Activated T-cell treated with anti-CD3 and anti-CD28 coated beads, Interleukin-2, amount 50 U/mL, for 24 hours (primary cell): Measurements from ENCODE around the gene CPA4.
"Not testable (repeated sequence)": the region's sequence is repeated elsewhere in the genome, so short reads cannot be mapped to it uniquely, and the experiment has no call there.

Experiments
- DNase-seq: peaks from one replicate; pipeline ENCODE4 v3.0.0-alpha.2; 2020
- H3K27ac Mint-ChIP-seq: 2 replicates; pipeline ENCODE4 v1.8.0; 2020; ENCODE audit warnings: mild to moderate bottlenecking, mixed read lengths
- H3K27me3 Mint-ChIP-seq: 2 replicates; pipeline ENCODE4 v1.8.0; 2020; ENCODE audit warnings: mixed read lengths
- H3K36me3 Mint-ChIP-seq: 2 replicates; pipeline ENCODE4 v1.8.0; 2020; ENCODE audit warnings: low read depth, mixed read lengths
- H3K4me1 Mint-ChIP-seq: 2 replicates; pipeline ENCODE4 v1.8.0; 2020; ENCODE audit warnings: low read depth, mixed read lengths
- H3K4me3 Mint-ChIP-seq: 2 replicates; pipeline ENCODE4 v1.8.0; 2020; ENCODE audit warnings: mild to moderate bottlenecking, moderate library complexity, mixed read lengths
- H3K9me3 Mint-ChIP-seq: 2 replicates; pipeline ENCODE4 v1.8.0; 2020; ENCODE audit warnings: mixed read lengths

CPA4 gene

DNA sequence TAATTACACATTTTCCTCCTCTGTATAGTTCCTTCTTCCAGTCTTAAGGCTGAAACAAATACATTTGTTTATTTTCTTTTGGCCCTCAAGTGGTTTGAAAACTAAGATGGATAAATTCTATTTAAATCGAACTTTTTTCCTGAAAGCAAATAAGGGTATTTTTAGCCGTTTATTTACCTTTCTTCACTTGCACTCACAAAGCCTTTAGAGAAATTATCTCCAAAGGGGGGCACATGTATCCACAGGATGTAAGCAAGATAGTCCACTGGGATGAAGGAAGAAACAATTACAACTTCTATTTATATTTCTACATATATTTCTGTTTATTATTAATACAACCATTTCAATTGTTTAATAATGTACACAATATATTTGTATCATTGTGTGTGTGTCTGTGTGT, 10.2 kb downstream of the CPA4 start:
- Mint-ChIP-seq H3K27ac (no peak overlapping the region), H3K4me3 (no peak overlapping the region)

DNA sequence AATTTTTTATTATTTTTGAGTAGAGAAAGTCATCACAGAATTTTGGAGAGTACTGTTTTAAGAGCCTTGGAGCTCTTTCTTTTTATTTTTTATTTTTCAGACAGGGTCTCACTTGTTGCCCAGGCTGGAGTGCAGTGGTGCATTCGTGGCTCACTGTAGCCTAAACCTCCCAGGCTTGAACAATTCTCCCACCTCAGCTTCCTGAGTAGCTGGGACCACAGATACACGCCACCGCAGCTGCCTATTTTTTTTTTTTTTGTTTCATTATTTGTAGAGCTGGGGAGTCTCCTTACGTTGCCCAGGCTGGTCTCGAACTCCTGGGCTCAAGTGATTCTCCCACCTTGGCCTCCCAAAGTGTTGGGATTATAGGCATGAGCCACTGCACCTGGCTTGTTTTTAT, 10.6 kb downstream of the CPA4 start:
- no peak for DNase-seq
- no peaks in the 10 kb centered on the region for H3K27me3 Mint-ChIP-seq
- H3K9me3 Mint-ChIP-seq: no peaks in the 10 kb centered on the region
- no peak overlapping the region for H3K27ac Mint-ChIP-seq
- H3K4me3 Mint-ChIP-seq: no peak overlapping the region
- H3K36me3 Mint-ChIP-seq: no peaks in the 10 kb centered on the region
- no peaks in the 10 kb centered on the region for H3K4me1 Mint-ChIP-seq

More for the DNA sequence above, 10.2 kb downstream of the CPA4 start:
- H3K4me1 Mint-ChIP-seq: no peaks in the 10 kb centered on the region
- DNase-seq: no peak
- H3K27me3 Mint-ChIP-seq: no peaks in the 10 kb centered on the region
- no peaks in the 10 kb centered on the region for H3K9me3 Mint-ChIP-seq
- no peaks in the 10 kb centered on the region for H3K36me3 Mint-ChIP-seq

DNA sequence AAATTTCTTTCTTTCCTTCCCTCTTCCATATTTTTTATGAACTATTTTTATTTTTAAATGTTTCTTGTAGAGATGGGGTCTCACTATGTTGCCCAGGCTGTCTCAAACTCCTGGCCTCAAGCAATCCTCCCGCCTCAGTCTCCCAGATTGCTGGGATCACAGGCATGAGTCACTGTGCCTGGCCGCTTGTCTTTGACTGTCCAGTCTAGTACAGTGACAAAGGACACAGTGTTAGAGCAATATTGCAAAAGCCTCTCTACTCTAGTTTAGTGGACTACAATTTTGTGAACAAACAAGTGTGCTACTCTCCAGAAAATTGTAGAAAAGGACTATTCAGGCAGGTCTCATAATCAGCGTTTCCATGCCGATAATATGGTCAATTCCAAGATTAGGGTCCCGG, 11.0 kb downstream of the CPA4 start:
- Mint-ChIP-seq H3K4me3 (no peak overlapping the region), H3K27ac (no peak overlapping the region), H3K9me3 (no peaks in the 10 kb centered on the region), H3K36me3 (no peaks in the 10 kb centered on the region), H3K27me3 (no peaks in the 10 kb centered on the region), H3K4me1 (no peaks in the 10 kb centered on the region)
- DNase-seq: no peak

DNA sequence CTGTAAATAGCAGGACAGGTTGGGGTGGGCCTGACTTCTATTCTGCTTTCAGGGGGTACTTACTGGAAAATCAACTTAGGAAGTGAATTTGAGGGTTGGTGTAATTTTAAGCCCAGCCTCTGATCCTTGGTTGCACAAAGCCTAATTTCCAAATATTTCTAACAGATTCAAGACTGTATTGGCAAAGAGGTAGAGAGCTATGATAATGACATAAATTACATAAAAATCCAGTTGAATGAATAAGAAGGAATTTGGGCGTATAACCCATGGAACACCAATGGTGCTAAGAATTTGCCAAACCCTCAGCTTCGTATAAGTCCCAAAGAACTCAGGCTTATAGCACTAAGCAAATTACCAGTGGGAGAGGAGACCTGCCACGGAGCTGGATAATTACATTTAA, 11.9 kb downstream of the CPA4 start:
- Mint-ChIP-seq H3K27ac (no peak overlapping the region), H3K4me1 (peaks cover 3% of the 10 kb centered on the region), H3K9me3 (no peaks in the 10 kb centered on the region)

DNA sequence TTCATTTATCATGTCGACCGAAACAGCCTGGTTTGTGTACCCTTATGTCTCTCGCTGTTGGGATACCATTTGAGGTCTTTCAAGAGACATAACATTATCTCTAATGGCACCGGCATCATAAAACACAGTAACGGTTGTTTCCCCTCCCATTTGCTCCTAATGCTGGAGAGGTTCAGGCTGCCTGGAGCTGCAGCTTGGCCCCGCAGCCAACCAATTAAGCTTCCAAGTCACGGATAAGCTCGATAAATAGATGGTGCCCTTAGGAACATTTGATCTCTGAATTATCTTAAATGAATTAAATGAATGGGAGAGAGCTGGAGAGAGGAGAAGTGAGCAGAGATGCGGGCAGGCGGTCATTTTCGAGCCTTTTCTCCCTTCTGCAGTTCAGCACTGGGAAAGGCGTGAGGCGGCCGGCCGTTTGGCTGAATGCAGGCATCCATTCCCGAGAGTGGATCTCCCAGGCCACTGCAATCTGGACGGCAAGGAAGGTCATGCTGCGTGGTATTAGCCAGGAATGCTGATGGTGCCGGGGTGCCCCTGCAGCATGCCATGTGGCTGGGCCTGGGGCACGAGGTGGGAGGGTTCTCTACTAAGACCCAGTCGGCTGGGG, 12.6 kb downstream of the CPA4 start:
- Mint-ChIP-seq H3K4me1 (peaks cover 6% of the 10 kb centered on the region), H3K9me3 (no peaks in the 10 kb centered on the region), H3K4me3 (no peak overlapping the region), H3K27ac (no peak overlapping the region), H3K27me3 (peaks cover 2% of the 10 kb centered on the region), H3K36me3 (no peaks in the 10 kb centered on the region)
- DNase-seq: no peak

More for the DNA sequence above, 11.9 kb downstream of the CPA4 start:
- H3K27me3 Mint-ChIP-seq: no peaks in the 10 kb centered on the region
- H3K4me3 Mint-ChIP-seq: no peak overlapping the region
- H3K36me3 Mint-ChIP-seq: no peaks in the 10 kb centered on the region
- DNase-seq: no peak

DNA sequence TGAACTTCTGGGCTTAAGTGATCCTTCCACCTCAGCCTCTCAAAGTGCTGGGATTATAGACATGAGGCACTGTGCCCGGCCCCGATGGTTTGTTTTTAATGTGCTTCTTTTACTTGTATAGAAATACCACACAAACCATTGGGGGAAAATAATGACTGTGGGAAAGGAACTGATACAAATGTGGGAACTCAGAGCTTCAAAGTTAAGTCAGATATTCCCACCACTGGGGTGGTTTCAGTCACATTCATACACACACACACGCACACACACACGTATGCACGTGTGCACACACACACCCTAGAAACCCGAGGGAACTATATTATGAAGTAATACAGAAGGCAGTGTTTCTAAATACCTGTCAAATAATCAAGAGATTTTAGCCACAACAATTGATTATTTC, 17.0 kb downstream of the CPA4 start:
- no peaks in the 10 kb centered on the region for H3K9me3 Mint-ChIP-seq
- no peaks in the 10 kb centered on the region for H3K36me3 Mint-ChIP-seq
- no peak overlapping the region for H3K27ac Mint-ChIP-seq
- no peak for DNase-seq
- peaks cover 4% of the 10 kb centered on the region for H3K27me3 Mint-ChIP-seq
- H3K4me1 Mint-ChIP-seq: peaks cover 10% of the 10 kb centered on the region
- H3K4me3 Mint-ChIP-seq: no peak overlapping the region

DNA sequence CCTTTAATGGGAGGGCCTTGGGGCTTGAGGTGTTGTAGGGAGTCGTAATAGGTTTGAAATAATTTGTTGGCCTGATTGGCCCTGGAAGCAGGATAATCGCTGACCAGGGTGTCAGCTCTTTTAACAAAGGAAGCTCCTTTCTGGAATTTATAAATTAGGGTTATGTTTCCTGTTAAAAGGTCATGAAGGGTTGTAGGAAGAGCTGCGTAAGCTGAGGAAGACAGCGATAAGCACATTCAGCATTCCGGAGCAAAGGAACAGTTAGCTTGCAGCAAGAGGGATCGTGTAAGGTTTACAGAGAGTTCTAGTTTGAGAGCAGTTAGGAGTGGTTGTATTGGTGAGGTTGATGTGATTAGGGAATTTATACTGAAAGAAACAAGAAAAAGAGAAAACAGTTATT, 21.3 kb downstream of the CPA4 start:
- no peak for DNase-seq
- peaks cover 4% of the 10 kb centered on the region for H3K27me3 Mint-ChIP-seq
- no peak overlapping the region for H3K27ac Mint-ChIP-seq
- peaks cover 10% of the 10 kb centered on the region for H3K4me1 Mint-ChIP-seq
- no peak overlapping the region for H3K4me3 Mint-ChIP-seq
- no peaks in the 10 kb centered on the region for H3K36me3 Mint-ChIP-seq
- H3K9me3 Mint-ChIP-seq: no peaks in the 10 kb centered on the region

DNA sequence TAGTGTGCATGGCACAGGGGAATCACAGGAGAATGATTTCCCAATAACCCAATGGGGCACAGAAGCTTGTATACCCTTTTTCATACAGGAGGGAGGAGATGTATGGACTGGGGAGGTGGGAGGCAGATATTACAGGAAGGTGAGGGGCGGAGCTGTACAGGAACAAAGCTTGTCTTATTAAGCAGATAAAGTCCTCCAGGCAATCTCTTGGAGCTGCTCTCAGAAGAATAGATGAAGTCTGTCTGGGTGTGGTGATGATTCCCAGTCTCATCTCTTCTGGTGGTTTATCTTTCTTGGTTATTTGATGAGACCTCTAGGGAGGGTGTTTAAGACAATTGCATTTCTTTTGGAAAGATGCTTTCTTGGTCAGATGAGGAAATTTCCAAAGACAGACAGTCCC, 26.6 kb downstream of the CPA4 start:
- Mint-ChIP-seq H3K4me1 (peaks cover 2% of the 10 kb centered on the region), H3K9me3 (no peaks in the 10 kb centered on the region), H3K4me3 (no peak overlapping the region), H3K36me3 (no peaks in the 10 kb centered on the region), H3K27ac (no peak overlapping the region), H3K27me3 (no peaks in the 10 kb centered on the region)
- no peak for DNase-seq

DNA sequence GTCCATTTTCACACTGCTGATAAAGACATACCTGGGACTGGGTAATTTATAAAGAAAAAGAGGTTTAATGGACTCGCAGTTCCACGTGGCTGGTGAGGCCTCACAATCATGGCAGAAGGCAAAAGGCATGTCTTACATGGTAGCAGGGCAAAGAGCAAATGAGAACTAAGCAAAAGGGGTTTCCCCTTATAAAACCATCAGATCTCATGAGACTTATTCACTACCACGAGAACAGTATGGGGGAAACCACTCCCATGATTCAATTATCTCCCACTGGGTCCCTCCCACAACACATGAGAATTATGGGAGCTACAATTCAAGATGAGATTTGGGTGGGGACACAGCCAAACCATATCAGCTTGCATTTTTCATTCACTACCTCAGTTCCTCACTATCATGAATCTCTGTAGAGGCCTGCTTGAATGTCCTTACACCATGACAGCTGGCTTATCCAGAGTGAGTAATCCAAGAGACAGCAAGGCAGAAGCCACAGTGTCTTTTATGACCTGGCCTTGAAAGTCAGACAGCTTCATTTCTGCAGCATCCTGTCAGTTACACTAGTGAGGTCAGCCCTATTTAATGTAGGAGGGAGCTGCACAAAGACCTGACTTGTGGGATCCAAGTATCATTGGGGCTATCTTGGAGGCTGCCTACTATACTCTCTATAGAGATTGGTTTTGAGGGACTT, 28.7 kb downstream of the CPA4 start:
- not testable (repeated sequence) for DNase-seq, H3K9me3 Mint-ChIP-seq, H3K4me1 Mint-ChIP-seq, H3K4me3 Mint-ChIP-seq, H3K27me3 Mint-ChIP-seq, H3K27ac Mint-ChIP-seq, H3K36me3 Mint-ChIP-seq

DNA sequence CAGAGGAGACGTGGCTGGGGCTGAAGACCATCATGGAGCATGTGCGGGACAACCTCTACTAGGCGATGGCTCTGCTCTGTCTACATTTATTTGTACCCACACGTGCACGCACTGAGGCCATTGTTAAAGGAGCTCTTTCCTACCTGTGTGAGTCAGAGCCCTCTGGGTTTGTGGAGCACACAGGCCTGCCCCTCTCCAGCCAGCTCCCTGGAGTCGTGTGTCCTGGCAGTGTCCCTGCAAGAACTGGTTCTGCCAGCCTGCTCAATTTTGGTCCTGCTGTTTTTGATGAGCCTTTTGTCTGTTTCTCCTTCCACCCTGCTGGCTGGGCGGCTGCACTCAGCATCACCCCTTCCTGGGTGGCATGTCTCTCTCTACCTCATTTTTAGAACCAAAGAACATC, 29.7 kb downstream of the CPA4 start:
- H3K4me1 Mint-ChIP-seq: peaks cover 2% of the 10 kb centered on the region
- H3K9me3 Mint-ChIP-seq: no peaks in the 10 kb centered on the region
- H3K36me3 Mint-ChIP-seq: no peaks in the 10 kb centered on the region
- no peaks in the 10 kb centered on the region for H3K27me3 Mint-ChIP-seq
- DNase-seq: no peak
- no peak overlapping the region for H3K4me3 Mint-ChIP-seq
- H3K27ac Mint-ChIP-seq: no peak overlapping the region

DNA sequence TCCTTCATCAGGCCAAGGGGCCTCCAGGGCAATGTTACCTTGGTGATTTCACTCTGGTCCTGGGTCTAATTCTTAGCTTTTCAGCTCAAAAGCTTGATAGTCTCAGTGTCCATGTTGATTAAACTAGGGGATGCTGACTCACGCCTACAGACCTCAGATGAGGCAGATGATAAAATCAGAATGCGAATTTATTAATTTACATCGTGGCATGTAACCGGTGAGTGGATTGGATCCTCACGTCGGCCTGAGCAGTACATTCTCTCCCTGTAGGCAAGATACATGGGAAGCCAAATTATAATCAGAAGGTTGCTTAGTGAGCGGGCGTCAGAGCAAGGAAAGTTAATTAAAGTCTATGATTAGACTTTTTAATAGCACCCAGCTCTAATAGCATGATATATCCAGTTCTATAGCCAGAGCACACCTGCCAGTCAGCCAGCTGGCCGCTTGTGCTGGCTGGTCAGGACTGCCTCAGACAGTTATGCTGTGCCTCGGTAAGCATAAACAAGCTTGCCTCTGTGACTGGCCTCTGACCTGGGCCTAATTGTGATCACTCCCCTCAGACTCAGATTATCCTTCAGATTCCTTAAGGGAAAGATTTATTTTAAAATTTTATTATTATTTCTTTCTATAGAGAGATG, 31.5 kb downstream of the CPA4 start:
- H3K4me1 Mint-ChIP-seq: peaks cover 2% of the 10 kb centered on the region
- no peak overlapping the region for H3K4me3 Mint-ChIP-seq
- no peaks in the 10 kb centered on the region for H3K9me3 Mint-ChIP-seq
- H3K36me3 Mint-ChIP-seq: no peaks in the 10 kb centered on the region
- H3K27ac Mint-ChIP-seq: no peak overlapping the region
- DNase-seq: no peak
- no peaks in the 10 kb centered on the region for H3K27me3 Mint-ChIP-seq

DNA sequence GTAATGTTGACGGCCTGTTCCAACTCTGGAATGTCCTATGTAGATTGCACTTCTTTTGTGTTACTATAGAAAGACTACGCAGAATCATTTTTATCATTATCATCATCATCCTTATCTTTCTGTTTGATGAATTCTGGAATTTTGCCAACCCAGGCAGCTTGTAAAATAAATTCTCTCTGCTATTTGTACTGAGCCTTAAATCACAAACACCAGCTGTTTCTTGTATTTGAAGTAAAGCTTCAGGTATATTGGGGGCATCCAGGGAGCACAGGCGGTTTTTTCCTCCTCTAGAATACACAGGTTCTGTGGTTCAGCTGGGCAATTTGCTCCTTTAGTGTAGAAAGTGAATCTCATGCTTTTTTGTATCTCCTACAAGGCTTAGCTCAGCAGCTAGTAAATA, 36.7 kb downstream of the CPA4 start:
- Mint-ChIP-seq H3K27me3 (no peaks in the 10 kb centered on the region), H3K4me3 (no peak overlapping the region), H3K36me3 (no peaks in the 10 kb centered on the region), H3K27ac (no peak overlapping the region), H3K9me3 (no peaks in the 10 kb centered on the region), H3K4me1 (peaks cover 4% of the 10 kb centered on the region)
- DNase-seq: no peak

DNA sequence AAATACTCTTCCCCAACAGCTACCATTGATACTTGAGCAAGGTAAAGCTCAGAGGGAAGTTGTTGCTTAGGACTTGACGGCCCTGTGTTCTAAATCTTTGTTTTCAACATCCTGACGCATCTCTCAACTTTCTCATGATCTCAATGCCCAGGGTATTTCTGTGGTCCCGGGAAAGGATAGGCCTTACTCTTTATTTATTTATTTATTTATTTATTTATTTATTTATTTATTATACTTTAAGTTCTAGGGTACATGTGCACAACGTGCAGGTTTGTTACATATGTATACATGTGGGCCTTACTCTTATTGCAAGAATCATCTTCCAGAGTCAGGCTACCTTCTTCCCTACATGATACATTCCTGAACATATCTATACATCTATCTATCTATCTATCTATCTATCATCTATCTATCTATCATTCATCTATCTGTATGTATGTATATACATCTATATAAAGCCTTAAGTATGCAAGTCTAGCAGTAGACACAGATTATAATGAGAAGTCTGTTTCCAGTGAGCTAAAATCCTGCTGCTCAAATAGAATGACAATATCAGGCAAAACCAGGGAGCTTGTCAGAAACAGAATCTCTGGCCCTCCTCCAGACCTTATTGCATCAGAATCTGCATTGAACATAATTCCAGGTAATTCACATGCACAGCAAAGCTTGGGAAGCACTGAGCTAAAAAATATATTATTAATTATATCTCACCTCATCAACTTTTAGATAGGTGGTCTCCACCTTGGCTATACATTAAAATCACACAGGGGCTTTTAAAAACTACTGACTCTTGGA, 39.5 kb downstream of the CPA4 start:
- H3K9me3 Mint-ChIP-seq: no peaks in the 10 kb centered on the region
- H3K4me3 Mint-ChIP-seq: no peak overlapping the region
- H3K27ac Mint-ChIP-seq: no peak overlapping the region
- DNase-seq: no peak
- H3K27me3 Mint-ChIP-seq: no peaks in the 10 kb centered on the region
- no peaks in the 10 kb centered on the region for H3K36me3 Mint-ChIP-seq
- H3K4me1 Mint-ChIP-seq: peaks cover 4% of the 10 kb centered on the region

DNA sequence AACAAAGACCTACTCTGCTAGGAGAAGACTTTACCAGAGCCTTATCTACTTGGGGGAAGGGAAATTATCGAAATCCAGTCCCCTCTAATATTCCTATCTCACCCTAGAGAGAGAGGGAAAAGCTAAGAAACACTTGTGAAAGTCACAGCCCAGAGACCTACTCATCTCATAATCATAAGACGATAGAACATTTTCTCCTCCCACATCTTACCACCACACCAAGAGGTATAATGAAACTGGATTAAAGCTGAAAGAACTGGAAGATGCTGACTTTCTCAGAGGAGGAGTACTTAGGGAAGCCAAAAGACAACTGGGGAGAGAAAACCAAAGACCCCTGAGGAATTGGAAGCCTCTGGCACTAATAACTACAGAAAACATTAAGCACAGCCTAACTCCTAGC, 40.9 kb downstream of the CPA4 start:
- no peaks in the 10 kb centered on the region for H3K27me3 Mint-ChIP-seq
- H3K4me1 Mint-ChIP-seq: peaks cover 4% of the 10 kb centered on the region
- H3K36me3 Mint-ChIP-seq: no peaks in the 10 kb centered on the region
- no peaks in the 10 kb centered on the region for H3K9me3 Mint-ChIP-seq
- H3K4me3 Mint-ChIP-seq: no peak overlapping the region
- H3K27ac Mint-ChIP-seq: no peak overlapping the region
- no peak for DNase-seq

DNA sequence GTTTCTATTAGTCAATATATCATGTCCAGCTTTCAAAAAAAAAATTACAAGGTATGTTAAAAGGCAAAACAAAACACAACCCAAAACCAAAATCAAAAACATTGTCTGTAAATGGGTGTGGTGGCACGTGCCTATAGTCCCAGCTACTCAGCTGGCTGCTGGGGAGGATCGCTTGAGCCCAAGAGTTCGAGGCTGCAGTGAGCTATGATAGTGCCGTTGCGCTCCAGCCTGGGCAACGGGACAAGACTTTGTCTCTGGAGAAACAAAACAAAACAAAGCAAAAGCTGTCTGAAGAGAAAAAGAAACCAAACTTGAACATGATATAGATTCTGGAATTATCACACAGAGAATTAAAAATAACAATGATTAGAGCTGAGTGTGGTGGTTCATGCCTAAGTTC, 41.3 kb downstream of the CPA4 start:
- H3K9me3 Mint-ChIP-seq: no peaks in the 10 kb centered on the region
- H3K36me3 Mint-ChIP-seq: no peaks in the 10 kb centered on the region
- no peaks in the 10 kb centered on the region for H3K27me3 Mint-ChIP-seq
- no peak for DNase-seq
- H3K4me3 Mint-ChIP-seq: no peak overlapping the region
- H3K4me1 Mint-ChIP-seq: peaks cover 4% of the 10 kb centered on the region
- no peak overlapping the region for H3K27ac Mint-ChIP-seq
